A673 (cell line): ENCODE data around the gene NLRP5.

Experiments used
- EZH2 ChIP-seq: fragments of 200-600 bp; sonication (generic); IDR thresholded peaks from 2 replicates; pipeline ENCODE4 v1.6.1; 2017; ENCODE audit warnings: borderline replicate concordance, low read depth, mild to moderate bottlenecking, mixed read lengths, antibody characterized with exemption, low read length; ENCODE audit not compliant: poor library complexity, severe bottlenecking
- TF ChIP-seq, protein P1 (sequence below): fragments of 300-800, 200-600 bp; sonication (generic); conservative IDR thresholded peaks from 2 replicates; pipeline ENCODE4 v1.5.1; 2017; ENCODE audit warnings: low read depth, mild to moderate bottlenecking, antibody characterized with exemption, low read length, moderate library complexity, mixed read lengths

DNA sequence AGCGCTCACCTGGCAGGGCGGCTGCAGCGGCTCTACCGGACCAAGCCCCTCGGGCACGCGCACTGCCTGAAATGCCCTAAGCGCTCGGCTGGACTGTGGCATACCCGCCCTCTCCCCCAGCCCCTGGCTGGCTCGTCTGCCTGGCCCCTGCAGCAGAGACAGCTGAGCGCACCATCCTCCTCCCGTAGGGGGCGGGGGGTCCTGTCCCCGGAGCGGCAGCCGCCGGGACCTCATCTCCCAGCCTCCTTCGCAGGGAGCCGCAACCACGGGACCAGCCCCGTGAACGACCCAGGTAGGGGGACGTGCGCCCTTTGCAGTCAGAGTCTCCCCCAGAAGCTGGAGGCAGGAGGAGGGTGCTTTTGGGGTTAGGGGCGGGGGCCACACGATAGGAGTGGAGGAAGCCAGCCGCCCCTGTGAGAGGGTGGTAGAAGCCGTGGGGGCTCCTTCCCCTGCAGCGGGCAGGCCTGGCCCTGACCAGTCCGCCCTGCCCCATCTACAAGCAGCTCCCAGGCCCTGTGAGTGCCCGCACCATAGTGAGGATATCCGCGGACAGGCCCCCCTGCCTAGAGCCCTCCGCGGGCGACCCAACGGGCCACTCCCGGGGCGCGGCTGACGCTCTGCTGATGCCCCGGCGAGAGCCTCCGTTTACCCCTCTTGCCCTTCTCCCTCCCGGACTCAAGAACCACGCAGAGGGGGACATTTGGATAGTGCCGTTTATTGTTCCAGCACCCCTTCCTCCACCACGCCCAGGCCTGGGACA, 100.3 kb downstream of the NLRP5 start:
- TF ChIP-seq, protein P1, sequence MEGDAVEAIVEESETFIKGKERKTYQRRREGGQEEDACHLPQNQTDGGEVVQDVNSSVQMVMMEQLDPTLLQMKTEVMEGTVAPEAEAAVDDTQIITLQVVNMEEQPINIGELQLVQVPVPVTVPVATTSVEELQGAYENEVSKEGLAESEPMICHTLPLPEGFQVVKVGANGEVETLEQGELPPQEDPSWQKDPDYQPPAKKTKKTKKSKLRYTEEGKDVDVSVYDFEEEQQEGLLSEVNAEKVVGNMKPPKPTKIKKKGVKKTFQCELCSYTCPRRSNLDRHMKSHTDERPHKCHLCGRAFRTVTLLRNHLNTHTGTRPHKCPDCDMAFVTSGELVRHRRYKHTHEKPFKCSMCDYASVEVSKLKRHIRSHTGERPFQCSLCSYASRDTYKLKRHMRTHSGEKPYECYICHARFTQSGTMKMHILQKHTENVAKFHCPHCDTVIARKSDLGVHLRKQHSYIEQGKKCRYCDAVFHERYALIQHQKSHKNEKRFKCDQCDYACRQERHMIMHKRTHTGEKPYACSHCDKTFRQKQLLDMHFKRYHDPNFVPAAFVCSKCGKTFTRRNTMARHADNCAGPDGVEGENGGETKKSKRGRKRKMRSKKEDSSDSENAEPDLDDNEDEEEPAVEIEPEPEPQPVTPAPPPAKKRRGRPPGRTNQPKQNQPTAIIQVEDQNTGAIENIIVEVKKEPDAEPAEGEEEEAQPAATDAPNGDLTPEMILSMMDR, result no peak
- TF ChIP-seq EZH2, result no peak
